Measurements from ENCODE around the gene ELMOD1. TPM values are rescaled to one million over a fixed set of nuclear protein-coding genes. Genes with fewer than 3 reads are reported as not detected.

Gene ELMOD1
- total and polyA plus RNA-seq, 10 donors: 0.02 TPM; not detected in 9

- Histone ChIP-seq H3K4me3 (peak overlapping the region in 1 of 8 donors; percentile 76), H3K27ac (peak overlapping the region in 1 of 8 donors; percentile 90), H3K36me3 (peaks cover 0 to 7% (median 0%) of the 10 kb centered on the region in 6 donors), H3K9me3 (no peaks in the 10 kb centered on the region), H3K4me1 (peaks cover 16 to 49% (median 30%) of the 10 kb centered on the region in 6 donors), H3K27me3 (replicated peaks in 1 of 7) (no peaks in the 10 kb centered on the region)
- TF ChIP-seq POLR2A (IDR thresholded peaks at IDR 0.05) (no peak), CTCF (IDR thresholded peaks at IDR 0.05 in 8 of 11, conservative IDR thresholded peaks at IDR 0.05 in 3 of 11) (no peak), POLR2AphosphoS5 (IDR thresholded peaks at IDR 0.05) (no peak)
- DNase-seq: no peak
- WGBS, 5 donors: 78 to 94% (median 87%) methylated on average over 2 of the region's 2 CpGs
- intact Hi-C loops (cut with DNase I; ENCODE audit: low total_unique reads): no loop called here
Measured at GRCh38 chr11:107566569-107566968, 24.4 kb upstream of the ELMOD1 start.

GRCh38 chr11:107567739-107568335 lies 23.1 kb upstream of the ELMOD1 start:
- H3K4me1 ChIP-seq: peaks cover 16 to 46% (median 30%) of the 10 kb centered on the region in 6 donors
- no peaks in the 10 kb centered on the region for H3K9me3 ChIP-seq
- TF ChIP-seq CTCF (IDR thresholded peaks at IDR 0.05 in 8 of 11, conservative IDR thresholded peaks at IDR 0.05 in 3 of 11) (no peak), POLR2AphosphoS5 (IDR thresholded peaks at IDR 0.05) (no peak), POLR2A (IDR thresholded peaks at IDR 0.05) (no peak)
- no peak overlapping the region for H3K4me3 ChIP-seq
- no peak for DNase-seq
- 61 to 71% (median 67%) methylated on average over 5 of the region's 5 CpGs for WGBS, 5 donors
- H3K27ac ChIP-seq: no peak overlapping the region
- no peaks in the 10 kb centered on the region for H3K27me3 ChIP-seq (replicated peaks in 1 of 7)
- intact Hi-C loops (cut with DNase I; ENCODE audit: low total_unique reads): no loop called here
- no peaks in the 10 kb centered on the region for H3K36me3 ChIP-seq

- Histone ChIP-seq H3K4me3 (no peak overlapping the region), H3K36me3 (no peaks in the 10 kb centered on the region), H3K4me1 (peaks cover 0 to 25% (median 10%) of the 10 kb centered on the region in 6 donors), H3K27ac (no peak overlapping the region), H3K27me3 (replicated peaks in 1 of 7) (no peaks in the 10 kb centered on the region), H3K9me3 (no peaks in the 10 kb centered on the region)
- DNase-seq: no peak
- intact Hi-C loops (cut with DNase I; ENCODE audit: low total_unique reads): loop anchor here (10.0 kb wide), 1 partner anchor 115 kb away; no protein-coding TSS in a partner anchor
- 81 to 100% (median 86%) methylated on average over 1 to 12 of the region's 12 CpGs for WGBS, 5 donors
- TF ChIP-seq POLR2AphosphoS5 (IDR thresholded peaks at IDR 0.05): no peak
Measured at GRCh38 chr11:107570015-107570414, 20.9 kb upstream of the ELMOD1 start.

- Histone ChIP-seq H3K36me3 (no peaks in the 10 kb centered on the region), H3K4me1 (no peaks in the 10 kb centered on the region), H3K4me3 (no peak overlapping the region), H3K27me3 (replicated peaks in 1 of 7) (no peaks in the 10 kb centered on the region), H3K27ac (no peak overlapping the region), H3K9me3 (no peaks in the 10 kb centered on the region)
- TF ChIP-seq POLR2A (IDR thresholded peaks at IDR 0.05) (no peak), POLR2AphosphoS5 (IDR thresholded peaks at IDR 0.05) (no peak), CTCF (IDR thresholded peaks at IDR 0.05 in 8 of 11, conservative IDR thresholded peaks at IDR 0.05 in 3 of 11) (no peak)
- WGBS, 5 donors: 60 to 78% (median 73%) methylated on average over 1 of the region's 1 CpG
- intact Hi-C loops (cut with DNase I; ENCODE audit: low total_unique reads): loop anchor here (10.0 kb wide), 1 partner anchor 111 kb away; no protein-coding TSS in a partner anchor
- no peak for DNase-seq
Measured at GRCh38 chr11:107573438-107573837, 17.5 kb upstream of the ELMOD1 start.

Data from spleen (tissue), 11 donors.